GM18502 (cell line): ENCODE results near the gene CYRIA.

ENCODE experiments used
- ATAC-seq: cut with Tn5 transposase; IDR thresholded peaks from one replicate; pipeline ENCODE4 v1.9.1; 2021; ENCODE audit warnings: mild to moderate bottlenecking; ENCODE audit not compliant: unreplicated experiment, poor library complexity

Gene CYRIA

DNA sequence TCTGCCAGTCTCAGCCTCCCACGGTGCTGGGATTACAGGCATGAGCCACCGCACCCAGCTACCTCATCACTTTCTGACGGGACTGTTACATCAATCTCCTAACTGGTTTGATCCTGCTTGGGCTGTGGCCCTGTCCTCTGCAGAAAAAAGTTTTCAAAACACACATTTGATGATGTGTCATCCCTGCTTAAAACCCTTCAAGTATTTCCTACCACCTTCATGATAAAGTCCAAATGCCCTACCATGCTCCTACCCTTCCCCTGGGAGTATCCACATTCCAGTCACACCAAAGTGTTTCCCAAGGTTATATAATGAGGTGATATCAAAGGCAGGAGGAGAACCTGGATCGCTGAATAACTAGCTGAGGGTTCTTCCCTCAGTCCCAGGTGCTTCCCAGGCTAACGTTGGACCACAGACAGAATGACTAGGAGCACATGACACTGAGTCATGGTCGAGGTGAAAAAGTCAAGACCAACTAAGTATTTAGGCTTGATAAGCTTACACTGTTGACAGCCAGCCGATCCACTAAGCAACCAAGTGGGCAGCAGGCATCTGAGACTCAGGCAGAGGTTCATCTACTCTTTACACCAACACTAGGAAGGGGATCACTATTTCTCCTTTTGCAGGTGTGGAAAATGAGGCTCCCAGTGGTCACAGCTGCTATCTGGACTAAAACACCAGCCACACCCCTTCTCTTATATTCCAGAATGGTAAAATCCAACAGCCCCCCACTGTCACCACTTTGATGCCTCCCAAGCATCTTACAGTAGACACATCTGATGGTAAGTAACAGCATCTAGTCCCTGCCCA is 31.8 kb downstream of the CYRIA start:
- ATAC-seq = no peak

- no peak for ATAC-seq
Measured at GRCh38 chr2:16632598-16632997, 33.0 kb downstream of the CYRIA start.

DNA sequence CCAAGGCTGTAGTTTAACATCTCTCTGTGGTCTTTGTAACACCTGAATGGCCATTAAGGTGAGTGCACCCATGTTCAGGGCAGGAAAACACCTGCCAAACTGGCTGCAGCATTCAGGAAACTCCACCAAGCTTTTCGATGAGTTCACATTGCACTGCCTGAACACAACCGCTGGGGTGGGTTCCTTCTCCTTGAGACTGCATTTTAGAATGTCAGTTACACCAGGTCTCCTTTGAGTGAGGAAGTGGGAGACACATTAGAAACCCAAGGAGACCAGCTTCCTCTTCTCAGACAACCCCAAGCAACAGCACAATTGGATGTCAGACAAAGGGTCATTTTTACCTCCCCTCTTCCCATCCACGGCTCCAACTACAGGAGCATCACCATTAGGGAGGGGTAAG is 35.2 kb downstream of the CYRIA start:
- no peak for ATAC-seq

DNA sequence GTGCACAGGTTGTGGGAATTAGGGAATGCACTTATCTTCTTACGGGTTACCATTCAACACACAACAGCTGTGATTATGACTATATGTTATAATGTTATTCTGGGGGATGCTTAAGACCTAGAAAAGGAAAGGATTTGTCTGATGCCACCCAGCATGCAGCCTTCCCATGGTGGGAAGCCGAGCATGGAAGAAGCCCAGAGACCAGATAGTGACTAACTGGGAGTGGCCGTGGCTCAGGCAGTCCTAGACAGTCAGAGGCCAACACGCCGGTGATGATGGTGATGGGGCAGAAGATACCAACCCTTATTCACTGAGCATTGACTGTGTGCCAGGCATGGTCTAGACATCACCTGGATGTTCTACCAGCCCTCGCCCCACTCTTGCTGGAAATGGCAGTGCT is 35.9 kb downstream of the CYRIA start:
- ATAC-seq = no peak

- no peak for ATAC-seq
Measured at GRCh38 chr2:16629044-16629443, 36.6 kb downstream of the CYRIA start.

GRCh38 chr2:16628314-16628713 is 37.3 kb downstream of the CYRIA start:
- no peak for ATAC-seq

GRCh38 chr2:16626997-16627605 is 38.5 kb downstream of the CYRIA start:
- no peak for ATAC-seq

- no peak for ATAC-seq
Measured at GRCh38 chr2:16626497-16626896, 39.1 kb downstream of the CYRIA start.

GRCh38 chr2:16625759-16626158 is 39.9 kb downstream of the CYRIA start:
- peak; percentile 78 for ATAC-seq

DNA sequence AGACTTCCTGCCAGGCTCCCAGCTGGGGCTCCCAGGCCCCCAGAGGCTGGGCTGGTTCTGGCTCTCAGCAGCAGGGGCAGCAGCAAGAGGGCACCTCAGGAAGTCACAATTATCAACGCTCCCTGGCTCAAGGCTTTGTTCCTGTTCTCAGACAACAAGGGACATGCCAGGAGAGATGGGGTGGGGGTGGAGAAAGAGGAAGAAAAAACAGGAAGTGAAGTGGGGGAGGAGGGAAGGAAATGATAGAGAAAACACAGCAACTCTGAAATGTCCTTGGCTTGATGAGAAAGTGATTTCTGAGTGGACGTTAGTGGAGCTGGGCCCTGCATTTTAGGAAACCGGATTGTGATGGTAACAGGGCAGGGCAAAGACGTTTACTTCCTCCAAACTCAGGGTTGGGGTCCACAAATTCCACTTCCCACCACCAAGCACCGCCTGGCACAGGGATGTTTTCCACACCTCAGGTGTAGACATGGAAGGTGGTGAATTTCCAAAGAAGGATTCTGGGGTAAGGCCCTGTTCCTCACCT is 40.4 kb downstream of the CYRIA start:
- ATAC-seq = peak; percentile 13

- ATAC-seq = no peak
Measured at GRCh38 chr2:16624436-16624780, 41.2 kb downstream of the CYRIA start.

DNA sequence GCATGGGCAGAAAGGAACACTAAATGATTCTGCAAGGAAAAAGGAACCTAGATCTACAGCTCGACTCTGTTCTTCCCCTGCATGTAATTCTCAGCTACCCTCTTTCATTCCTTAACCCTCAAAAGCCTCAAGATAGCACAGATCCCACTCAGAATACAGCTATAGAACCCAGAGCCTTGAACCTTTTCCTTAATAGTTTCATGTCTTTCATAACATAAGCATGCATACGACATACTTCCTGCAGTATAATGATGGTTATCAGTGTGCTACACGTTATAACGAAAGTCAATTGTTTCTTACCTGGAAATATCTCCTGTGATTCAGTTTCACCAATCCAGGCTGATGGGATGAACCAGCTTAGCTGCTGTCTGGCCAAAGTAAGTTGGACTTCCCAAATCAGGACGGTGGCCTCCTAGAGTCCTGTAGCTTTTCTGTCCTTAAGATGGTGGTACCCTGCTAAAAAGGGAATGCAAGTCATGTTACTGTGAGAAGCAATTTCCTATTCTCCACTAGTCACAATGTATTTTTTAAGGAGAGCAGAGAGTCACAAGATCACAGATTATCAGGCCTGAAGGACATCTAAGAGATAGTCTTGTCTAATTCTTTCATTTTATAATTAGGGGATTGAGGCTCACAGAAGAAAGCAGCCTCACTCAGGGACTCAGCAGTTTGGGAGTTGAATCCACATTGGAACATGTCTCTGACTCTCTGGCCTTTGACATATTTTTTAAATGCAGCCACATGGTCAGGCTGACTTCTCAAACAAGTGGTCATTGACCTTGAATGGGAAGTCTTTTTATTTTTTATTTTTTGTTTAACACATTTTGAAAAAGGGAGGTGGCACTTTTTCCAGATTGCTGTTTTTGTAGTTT is 41.8 kb downstream of the CYRIA start:
- ATAC-seq = no peak

DNA sequence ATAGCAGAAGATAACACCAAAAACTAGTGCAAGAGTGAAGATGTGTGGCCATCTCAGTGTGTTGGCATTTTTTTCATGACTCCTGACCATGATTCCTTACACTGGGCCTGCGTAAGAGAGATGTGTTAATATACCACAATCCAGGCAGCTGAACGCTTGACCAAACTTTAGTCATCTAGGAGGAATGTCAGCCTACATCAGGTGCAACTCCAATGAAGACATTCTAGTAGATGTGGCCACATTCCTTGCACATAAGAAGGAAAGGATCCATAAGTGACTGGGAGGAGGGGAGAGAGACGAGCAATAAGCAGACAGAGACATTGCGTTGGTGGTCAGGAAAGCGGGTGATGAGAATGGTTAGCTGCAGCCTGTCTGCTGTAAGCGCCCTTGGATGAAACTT is 42.6 kb downstream of the CYRIA start:
- ATAC-seq = no peak

DNA sequence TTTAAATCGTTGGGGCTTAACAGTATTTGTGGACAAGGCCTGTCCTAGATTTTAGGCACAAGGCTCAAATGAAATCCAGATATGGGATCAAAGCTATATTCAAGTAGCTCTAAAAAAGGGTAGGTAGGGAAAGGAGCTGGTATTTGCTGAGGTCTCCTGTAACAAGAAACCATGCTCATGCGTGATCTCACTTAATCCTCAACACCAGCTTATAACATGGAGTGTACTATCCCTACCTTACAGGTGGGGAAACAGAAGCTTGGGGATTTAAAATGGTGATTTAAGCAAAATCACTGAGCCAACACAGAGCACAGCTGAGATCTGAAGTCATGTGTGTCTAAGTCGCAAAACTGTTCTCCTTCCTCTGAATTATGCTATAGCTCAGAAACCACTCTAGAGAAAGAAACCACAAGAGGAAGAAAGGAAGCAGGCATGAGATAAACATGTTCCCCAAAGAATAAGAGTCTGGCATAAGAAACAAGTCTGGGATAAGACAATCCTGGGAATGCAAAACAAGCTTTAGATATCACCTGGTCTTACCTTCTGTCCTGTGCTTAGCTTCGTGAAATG is 43.1 kb downstream of the CYRIA start:
- ATAC-seq = no peak

DNA sequence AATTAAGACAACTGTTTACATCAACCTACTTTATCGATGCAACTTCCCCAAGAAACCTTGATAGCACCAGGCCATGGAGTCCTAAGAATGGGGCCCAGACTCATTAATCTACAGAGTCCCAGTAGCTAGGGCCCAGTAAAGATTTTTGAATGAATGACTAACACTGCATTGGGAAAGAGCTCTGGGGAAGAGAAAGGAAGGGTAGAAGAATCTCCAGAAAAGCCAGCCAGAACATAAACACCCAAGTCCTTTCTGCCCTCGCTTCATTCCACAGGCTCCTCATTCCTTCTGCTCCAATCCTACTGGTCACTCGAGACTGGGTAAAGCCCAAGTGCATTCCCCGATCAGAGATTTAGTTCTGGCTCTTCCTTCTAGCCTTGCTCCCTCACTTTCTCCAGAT is 44.3 kb downstream of the CYRIA start:
- no peak for ATAC-seq

GRCh38 chr2:16620590-16620989 is 45.0 kb downstream of the CYRIA start:
- no peak for ATAC-seq

GRCh38 chr2:16619576-16620245 is 45.9 kb downstream of the CYRIA start:
- ATAC-seq = no peak

GRCh38 chr2:16617282-16618266 is 48.1 kb downstream of the CYRIA start:
- ATAC-seq = no peak
